ENCODE measurements around the gene CD276. TPM values are rescaled to one million over a fixed set of nuclear protein-coding genes. Genes with fewer than 3 reads are reported as not detected.
"Not testable (repeated sequence)": the region's sequence is repeated elsewhere in the genome, so short reads cannot be mapped to it uniquely, and the experiment has no call there.

CD276 gene
- 152 TPM for polyA plus RNA-seq (ENCODE audit: insufficient read length)
- long read RNA-seq, donor 1, transcript CD276-202 (10 exons, 3,469 nt) = major isoform, 22 of 33 reads
- long read RNA-seq, donor 1, partial matches to known transcripts = 11 of 33 reads
- long read RNA-seq, donor 1, other reads (novel, unspliced or antisense) = 0 of 33 reads
- long read RNA-seq, donor 2, transcript CD276-202 (10 exons, 3,469 nt) = major isoform, 11 of 32 reads
- long read RNA-seq, donor 2, partial matches to known transcripts = 17 of 32 reads
- long read RNA-seq, donor 2, other reads (novel, unspliced or antisense) = 0 of 32 reads
- long read RNA-seq, donor 3, transcript CD276-202 (10 exons, 3,469 nt) = major isoform, 6 of 9 reads
- long read RNA-seq, donor 3, partial matches to known transcripts = 0 of 9 reads
- long read RNA-seq, donor 3, other reads (novel, unspliced or antisense) = 0 of 9 reads
- long read RNA-seq, donor 4, partial matches to known transcripts = 0 of 1 reads
- long read RNA-seq, donor 4, other reads (novel, unspliced or antisense) = 0 of 1 reads
- long read RNA-seq, donor 5, transcript CD276-202 (10 exons, 3,469 nt) = major isoform, 17 of 23 reads
- long read RNA-seq, donor 5, partial matches to known transcripts = 5 of 23 reads
- long read RNA-seq, donor 5, other reads (novel, unspliced or antisense) = 0 of 23 reads
- long read RNA-seq, donor 6, transcript CD276-202 (10 exons, 3,469 nt) = major isoform, 15 of 63 reads
- long read RNA-seq, donor 6, partial matches to known transcripts = 44 of 63 reads
- long read RNA-seq, donor 6, other reads (novel, unspliced or antisense) = 0 of 63 reads
- long read RNA-seq, donor 7, transcript CD276-202 (10 exons, 3,469 nt) = major isoform, 14 of 38 reads
- long read RNA-seq, donor 7, partial matches to known transcripts = 17 of 38 reads
- long read RNA-seq, donor 7, other reads (novel, unspliced or antisense) = 0 of 38 reads
- long read RNA-seq, donor 8, partial matches to known transcripts = 0 of 6 reads
- long read RNA-seq, donor 8, other reads (novel, unspliced or antisense) = 0 of 6 reads

- DNase-seq = peak; percentile 46
These were observed at the start of gene CD276 for GRCh38 chr15:73683777-73684580. Gene CD276 (plus strand): TSS chr15:73684383. CDS start chr15:73699640, 15,257 bp downstream.

- no peak for DNase-seq
These were observed 46.7 kb upstream of the CD276 start for GRCh38 chr15:73637527-73637926.

GRCh38 chr15:73639464-73639863, 44.7 kb upstream of the CD276 start:
- not testable (repeated sequence) for DNase-seq

- no peak for DNase-seq
These were observed 36.7 kb upstream of the CD276 start for GRCh38 chr15:73647259-73648013.

- no peak for DNase-seq
These were observed 36.2 kb upstream of the CD276 start for GRCh38 chr15:73648014-73648295.

GRCh38 chr15:73650416-73651126, 33.6 kb upstream of the CD276 start:
- no peak for DNase-seq

GRCh38 chr15:73654659-73655058, 29.5 kb upstream of the CD276 start:
- DNase-seq = no peak

- DNase-seq = no peak
These were observed 28.5 kb upstream of the CD276 start for GRCh38 chr15:73655724-73656123.

GRCh38 chr15:73658645-73659044, 25.5 kb upstream of the CD276 start:
- no peak for DNase-seq

- no peak for DNase-seq
These were observed 23.7 kb upstream of the CD276 start for GRCh38 chr15:73660455-73660854.

GRCh38 chr15:73674587-73674986, 9.6 kb upstream of the CD276 start:
- no peak for DNase-seq

GRCh38 chr15:73677146-73677607, 7.0 kb upstream of the CD276 start:
- DNase-seq = no peak

- no peak for DNase-seq
These were observed 6.5 kb upstream of the CD276 start for GRCh38 chr15:73677733-73678132.

GRCh38 chr15:73678498-73678897, 5.7 kb upstream of the CD276 start:
- no peak for DNase-seq

- DNase-seq = no peak
These were observed 5.0 kb upstream of the CD276 start for GRCh38 chr15:73679180-73679579.

- no peak for DNase-seq
These were observed 4.2 kb upstream of the CD276 start for GRCh38 chr15:73679964-73680363.

- no peak for DNase-seq
These were observed 3.6 kb upstream of the CD276 start for GRCh38 chr15:73680549-73680948.

GRCh38 chr15:73681063-73681462, 3.1 kb upstream of the CD276 start:
- DNase-seq = no peak

- no peak for DNase-seq
These were observed 2.2 kb upstream of the CD276 start for GRCh38 chr15:73681856-73682599.

- DNase-seq = no peak
These were observed 1.5 kb upstream of the CD276 start for GRCh38 chr15:73682600-73683090.

Measured in left kidney (tissue), 8 donors.